GM21526 (cell line): ENCODE data around the gene CLN5.

Experiments used
- ATAC-seq: cut with Tn5 transposase; IDR thresholded peaks from one replicate; pipeline ENCODE4 v1.9.1; 2021; ENCODE audit warnings: moderate library complexity; ENCODE audit not compliant: unreplicated experiment, low FRiP score

The CLN5 gene

GRCh38 chr13:77016251-77016812 lies 24.5 kb downstream of the CLN5 start:
- ATAC-seq = no peak

- no peak for ATAC-seq
These were observed 25.2 kb downstream of the CLN5 start for GRCh38 chr13:77016888-77017623.

- ATAC-seq = no peak
These were observed 27.9 kb downstream of the CLN5 start for GRCh38 chr13:77019756-77020155.

- no peak for ATAC-seq
These were observed 30.5 kb downstream of the CLN5 start for GRCh38 chr13:77022341-77022740.

- peak; percentile 53 for ATAC-seq
These were observed 34.5 kb downstream of the CLN5 start for GRCh38 chr13:77026255-77026860.

- peak; percentile 54 for ATAC-seq
These were observed 35.2 kb downstream of the CLN5 start, which contains the start of gene FBXL3 for GRCh38 chr13:77026861-77027621. FBXL3 (minus strand) TSS chr13:77027159; CDS start chr13:77021860, 5,299 bp downstream.

GRCh38 chr13:77028202-77028601 lies 36.3 kb downstream of the CLN5 start:
- no peak for ATAC-seq

GRCh38 chr13:77029436-77029835 lies 37.6 kb downstream of the CLN5 start:
- no peak for ATAC-seq

GRCh38 chr13:77031656-77032243 lies 39.9 kb downstream of the CLN5 start:
- no peak for ATAC-seq

GRCh38 chr13:77033717-77034302 lies 41.9 kb downstream of the CLN5 start:
- ATAC-seq = no peak

GRCh38 chr13:77034881-77035280 lies 43.0 kb downstream of the CLN5 start:
- no peak for ATAC-seq

GRCh38 chr13:77036279-77036678 lies 44.4 kb downstream of the CLN5 start:
- no peak for ATAC-seq

- ATAC-seq = no peak
These were observed 47.1 kb downstream of the CLN5 start for GRCh38 chr13:77038907-77039480.

- ATAC-seq = no peak
These were observed 48.2 kb downstream of the CLN5 start for GRCh38 chr13:77040076-77040475.

GRCh38 chr13:77040835-77041234 lies 49.0 kb downstream of the CLN5 start:
- no peak for ATAC-seq

GRCh38 chr13:77042566-77043177 lies 50.8 kb downstream of the CLN5 start:
- no peak for ATAC-seq

GRCh38 chr13:77047649-77048343 lies 55.9 kb downstream of the CLN5 start:
- ATAC-seq = no peak

GRCh38 chr13:77048681-77049080 lies 56.8 kb downstream of the CLN5 start:
- ATAC-seq = no peak

- ATAC-seq = no peak
These were observed 61.3 kb downstream of the CLN5 start for GRCh38 chr13:77053192-77053591.
